CD4-positive, alpha-beta T cell treated with Interleukin-4 for 4 hours (primary cell): ENCODE results near the gene NLGN1.
"Not testable (repeated sequence)": the region's sequence is repeated elsewhere in the genome, so short reads cannot be mapped to it uniquely, and the experiment has no call there.

Source experiments
- DNase-seq: peaks from one replicate; pipeline ENCODE4 v3.0.0-alpha.2; 2020

Gene NLGN1

GRCh38 chr3:174197416-174197815 lies 799.9 kb downstream of the NLGN1 start:
- DNase-seq: no peak

DNA sequence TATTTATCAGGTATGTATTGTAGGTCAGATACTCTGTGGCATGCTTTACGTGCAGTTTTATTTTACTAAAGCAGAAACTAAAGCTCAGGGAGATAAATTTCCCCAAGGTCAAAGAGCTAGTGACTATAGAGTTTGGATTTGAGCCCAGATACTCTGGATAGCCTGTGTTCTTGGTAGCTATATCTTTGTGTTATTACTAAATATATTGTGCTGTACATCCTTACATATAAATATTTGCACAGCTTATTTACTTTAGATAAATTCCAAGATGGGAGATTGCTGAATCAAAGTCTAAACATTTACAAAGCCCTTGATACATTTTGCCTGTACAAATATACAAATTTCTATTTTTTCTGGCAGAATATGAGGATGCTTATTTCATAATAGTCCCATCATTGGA lies 800.7 kb downstream of the NLGN1 start:
- no peak for DNase-seq

- DNase-seq: no peak
Observed at GRCh38 chr3:174199696-174200095, 802.2 kb downstream of the NLGN1 start.

DNA sequence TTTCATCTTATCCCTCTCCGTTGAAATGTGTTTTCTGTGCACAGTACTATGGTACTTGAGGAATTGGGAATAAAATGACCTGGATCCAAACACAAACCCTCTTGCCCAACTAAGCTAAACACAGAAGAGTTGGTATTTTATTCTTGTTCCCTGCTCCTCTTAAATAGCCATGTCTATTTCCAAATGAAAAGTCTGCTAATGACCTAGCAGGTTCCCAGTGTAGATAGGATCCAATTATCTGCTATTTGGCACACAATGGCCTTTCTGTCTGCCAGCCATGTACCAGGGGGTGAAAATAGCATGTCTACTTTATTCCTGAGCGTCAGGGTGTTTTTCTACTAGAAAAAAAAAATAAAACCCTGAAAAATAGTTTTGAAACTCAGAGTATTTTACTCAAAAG lies 804.6 kb downstream of the NLGN1 start:
- no peak for DNase-seq

GRCh38 chr3:174202561-174202960 lies 805.0 kb downstream of the NLGN1 start:
- no peak for DNase-seq

- no peak for DNase-seq
Observed at GRCh38 chr3:174204765-174205164, 807.2 kb downstream of the NLGN1 start.

- DNase-seq: no peak
Observed at GRCh38 chr3:174206607-174207192, 809.2 kb downstream of the NLGN1 start.

- no peak for DNase-seq
Observed at GRCh38 chr3:174208161-174208560, 810.6 kb downstream of the NLGN1 start.

GRCh38 chr3:174211896-174212295 lies 814.4 kb downstream of the NLGN1 start:
- not testable (repeated sequence) for DNase-seq

DNA sequence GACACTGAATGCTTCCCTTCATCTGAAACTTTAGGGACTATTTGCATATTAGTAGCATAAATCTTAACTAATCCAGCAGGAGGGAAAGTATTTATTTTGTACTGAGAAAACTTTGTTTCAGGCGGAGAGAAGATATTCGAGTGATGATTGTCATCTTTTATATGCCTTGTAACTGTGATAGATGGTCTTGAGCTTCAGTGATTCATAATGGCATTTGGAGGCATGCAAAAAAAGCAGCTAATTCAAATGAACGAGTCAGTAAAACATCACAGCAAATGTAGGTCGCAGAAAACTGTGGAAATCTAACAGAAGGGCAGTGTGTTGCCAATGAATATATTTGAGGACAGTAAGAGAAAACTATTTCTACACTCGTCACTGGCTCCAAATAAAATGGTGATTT lies 817.9 kb downstream of the NLGN1 start:
- no peak for DNase-seq

DNA sequence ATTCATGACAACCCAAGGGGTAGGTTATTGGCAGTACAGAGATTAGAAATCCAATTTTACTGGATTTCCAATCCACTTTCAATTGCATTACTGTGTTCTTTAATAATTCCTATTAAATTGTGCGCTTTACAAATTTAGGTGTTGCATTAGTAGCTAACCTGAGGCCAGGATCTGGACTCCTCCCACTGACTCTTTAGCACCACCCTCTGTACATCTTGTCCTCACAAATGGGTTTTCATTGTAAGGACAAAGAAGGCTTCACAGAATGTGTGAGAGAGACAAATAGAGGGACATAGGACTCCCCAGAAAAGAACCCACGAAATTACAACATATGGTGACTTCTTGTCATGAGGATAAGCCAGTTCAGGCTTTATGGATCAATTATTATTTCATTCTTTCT lies 818.5 kb downstream of the NLGN1 start:
- no peak for DNase-seq

- no peak for DNase-seq
Observed at GRCh38 chr3:174216946-174217718, 819.6 kb downstream of the NLGN1 start.

GRCh38 chr3:174218016-174218415 lies 820.5 kb downstream of the NLGN1 start:
- no peak for DNase-seq

DNA sequence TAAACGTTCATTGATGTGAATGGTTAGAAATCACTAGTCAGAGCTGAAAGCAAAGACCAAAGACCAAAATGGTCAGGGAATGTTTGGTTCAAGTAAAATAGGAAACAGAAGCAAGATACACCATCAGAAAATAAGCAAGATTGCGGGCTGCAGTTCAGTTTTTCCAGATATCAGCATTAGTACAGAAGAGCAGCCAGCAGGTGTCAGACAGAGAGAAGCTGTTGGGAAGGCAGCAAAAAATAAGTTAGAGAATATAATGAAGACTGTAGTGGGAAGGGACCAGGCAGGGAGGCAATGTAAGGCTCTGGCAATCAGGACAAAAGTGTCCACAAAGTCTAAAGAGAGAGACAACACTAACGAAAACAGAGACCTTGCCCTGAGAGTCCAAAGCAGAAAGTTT lies 822.2 kb downstream of the NLGN1 start:
- DNase-seq: no peak

DNA sequence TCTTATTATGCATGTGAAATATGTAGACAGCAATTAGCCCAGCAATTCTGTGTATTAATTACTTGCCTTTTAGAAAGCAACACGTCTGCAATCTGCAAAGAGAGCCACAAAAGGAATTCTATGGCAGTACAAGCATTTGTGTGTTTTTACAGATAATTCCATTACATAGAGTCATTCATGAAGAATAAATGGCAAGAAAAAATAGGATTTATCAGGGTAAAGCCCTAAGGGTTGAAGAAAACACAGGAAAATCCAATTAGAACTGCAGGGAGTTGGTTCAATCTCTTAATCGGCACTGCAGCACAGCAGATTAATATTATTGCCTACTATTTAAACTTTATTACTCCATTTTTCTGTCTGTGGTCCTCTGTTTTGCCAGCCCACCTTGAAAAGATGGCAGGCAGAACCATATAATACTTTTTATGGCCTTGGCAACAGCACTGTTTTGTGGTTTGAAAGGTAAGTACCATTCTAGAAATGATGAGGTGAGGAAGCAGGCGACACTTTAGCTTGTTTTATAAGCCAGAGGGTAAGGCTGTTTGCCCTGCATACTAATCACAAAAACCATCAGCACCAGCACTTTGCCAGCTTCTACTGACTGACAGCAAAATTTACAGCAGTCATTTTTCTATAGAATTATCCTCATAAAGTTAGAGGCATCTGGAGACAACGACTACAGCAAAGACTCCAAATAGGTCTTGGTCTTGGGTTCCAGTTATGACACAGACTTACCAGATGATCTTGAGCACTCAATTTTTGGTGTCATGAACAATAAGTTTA lies 823.4 kb downstream of the NLGN1 start:
- no peak for DNase-seq

DNA sequence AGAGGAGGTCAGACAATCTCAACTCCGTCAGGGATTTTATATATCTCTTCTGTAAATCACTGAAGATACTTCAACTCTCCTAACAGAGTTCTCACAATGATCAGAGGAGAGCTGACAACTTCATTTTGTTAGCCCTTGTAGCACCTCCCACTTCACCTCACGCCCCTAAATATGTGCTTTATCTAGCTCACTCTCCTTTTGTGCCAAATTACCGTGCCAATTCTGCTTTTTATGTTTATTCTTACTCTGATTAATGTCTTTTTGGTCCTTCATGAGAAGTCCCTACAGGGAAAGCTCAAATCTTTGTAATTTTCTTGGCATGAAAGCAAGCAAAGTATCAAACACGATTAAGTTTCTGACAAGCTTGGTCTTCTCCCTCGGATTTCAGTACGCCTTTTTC lies 825.5 kb downstream of the NLGN1 start:
- no peak for DNase-seq

GRCh38 chr3:174223626-174224025 lies 826.1 kb downstream of the NLGN1 start:
- DNase-seq: no peak

DNA sequence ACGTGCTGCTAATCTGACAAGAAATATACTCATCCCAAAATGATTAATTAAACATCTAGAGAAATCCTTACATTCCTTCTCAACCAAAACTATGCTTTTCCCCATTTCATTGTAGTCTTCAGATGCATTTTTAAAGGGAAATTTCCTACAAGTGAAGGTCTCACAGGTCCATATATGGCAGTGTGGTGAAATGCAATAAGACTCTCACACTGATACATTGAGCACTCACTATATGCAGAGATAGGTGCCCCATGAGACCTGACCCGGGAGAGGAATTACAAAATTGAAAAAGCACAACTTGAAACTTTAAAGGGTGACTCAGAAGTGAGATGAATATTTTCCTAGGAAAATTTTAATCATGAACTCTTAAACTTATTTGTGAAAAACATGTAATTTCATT lies 832.4 kb downstream of the NLGN1 start:
- no peak for DNase-seq

DNA sequence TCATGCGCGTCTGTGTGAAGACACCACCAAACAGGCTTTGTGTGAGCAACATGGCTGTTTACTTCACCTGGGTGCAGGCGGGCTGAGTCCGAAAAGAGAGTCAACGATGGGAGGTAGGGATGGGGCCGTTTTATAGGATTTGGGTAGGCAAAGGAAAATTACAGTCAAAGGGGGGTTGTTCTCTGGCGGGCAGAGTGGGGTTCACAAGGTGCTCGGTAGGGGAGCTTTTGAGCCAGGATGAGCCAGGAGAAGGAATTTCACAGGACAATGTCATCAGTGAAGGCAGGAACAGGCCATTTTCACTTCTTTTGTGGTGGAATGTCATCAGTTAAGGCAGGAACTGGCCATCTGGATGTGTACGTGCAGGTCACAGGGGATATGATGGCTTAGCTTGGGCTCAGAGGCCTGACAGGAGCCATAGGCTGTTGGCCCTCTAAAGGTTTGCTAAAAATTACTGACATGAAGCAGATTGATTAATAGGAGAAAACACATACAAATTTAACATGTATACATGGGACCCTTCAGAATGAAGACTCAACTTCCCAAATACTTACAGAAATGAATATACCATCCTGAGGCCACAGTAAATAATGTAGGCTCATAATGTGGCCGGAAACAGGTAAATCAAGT lies 834.6 kb downstream of the NLGN1 start:
- DNase-seq: not testable (repeated sequence)

- DNase-seq: no peak
Observed at GRCh38 chr3:174232658-174233429, 835.3 kb downstream of the NLGN1 start.

GRCh38 chr3:174233511-174233910 lies 836.0 kb downstream of the NLGN1 start:
- DNase-seq: no peak

DNA sequence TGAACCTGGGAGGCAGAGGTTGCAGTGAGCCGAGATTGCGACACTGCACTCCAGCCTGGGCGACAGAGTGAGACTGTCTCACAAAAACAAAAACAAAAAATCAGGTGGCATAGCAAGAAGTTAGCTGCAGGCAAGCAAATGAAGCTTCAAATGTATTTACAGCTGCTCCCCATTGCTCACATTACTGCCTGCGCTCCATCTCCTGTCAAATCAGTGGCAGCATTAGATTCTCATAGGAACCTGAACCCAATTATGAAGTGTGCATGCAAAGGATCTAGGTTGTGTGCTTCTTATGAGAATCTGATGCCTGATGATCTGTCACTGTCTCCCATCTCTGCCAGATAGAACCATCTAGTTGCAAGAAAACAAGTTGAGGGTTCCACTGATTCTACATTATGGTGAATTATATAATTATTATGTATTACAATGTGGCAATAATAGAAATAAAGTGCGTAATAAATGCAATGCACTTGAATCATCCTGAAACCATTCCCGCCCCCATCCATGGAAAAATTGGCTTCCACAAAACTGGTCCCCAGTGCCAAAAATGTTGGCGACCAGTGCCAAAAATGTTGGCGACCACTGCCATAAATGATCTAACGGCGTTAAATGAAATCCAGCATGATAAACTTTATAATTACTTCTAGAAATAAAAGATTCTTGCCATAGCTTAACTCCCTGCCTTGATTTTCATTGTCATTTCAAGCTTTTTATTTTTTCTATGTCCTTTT lies 844.9 kb downstream of the NLGN1 start:
- no peak for DNase-seq
